Globus pallidus (tissue), 1 donor: ENCODE measurements around the gene ZNF681.
"Not testable (repeated sequence)": the region's sequence is repeated elsewhere in the genome, so short reads cannot be mapped to it uniquely, and the experiment has no call there.

Experiments used
- DNase-seq: peaks from one replicate; pipeline ENCODE4 v3.0.0-alpha.2; 2015; ENCODE audit warnings: low spot score

Gene ZNF681

GRCh38 chr19:23774106-23774505 is 15.4 kb upstream of the ZNF681 start:
- DNase-seq: no peak

DNA sequence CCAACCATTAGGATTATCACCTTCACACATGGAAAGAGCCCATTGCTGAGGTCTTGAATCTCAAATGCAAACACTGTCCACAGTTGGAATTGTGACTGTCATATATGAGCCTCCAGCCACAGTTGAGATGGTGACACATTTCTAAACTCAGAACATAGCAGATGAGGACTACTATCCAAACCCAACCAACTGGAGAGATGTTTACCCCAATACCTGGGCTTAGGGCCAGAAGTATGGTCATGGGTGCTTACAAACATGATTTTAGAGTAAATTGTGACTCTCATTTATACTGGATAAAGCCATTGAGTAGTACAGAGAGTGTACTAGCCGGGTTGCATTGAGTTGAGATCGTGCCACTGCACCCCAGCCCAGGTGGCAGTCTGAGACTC is 14.0 kb upstream of the ZNF681 start:
- DNase-seq: no peak

- no peak for DNase-seq
Observed at GRCh38 chr19:23771761-23772674, 13.3 kb upstream of the ZNF681 start.

DNA sequence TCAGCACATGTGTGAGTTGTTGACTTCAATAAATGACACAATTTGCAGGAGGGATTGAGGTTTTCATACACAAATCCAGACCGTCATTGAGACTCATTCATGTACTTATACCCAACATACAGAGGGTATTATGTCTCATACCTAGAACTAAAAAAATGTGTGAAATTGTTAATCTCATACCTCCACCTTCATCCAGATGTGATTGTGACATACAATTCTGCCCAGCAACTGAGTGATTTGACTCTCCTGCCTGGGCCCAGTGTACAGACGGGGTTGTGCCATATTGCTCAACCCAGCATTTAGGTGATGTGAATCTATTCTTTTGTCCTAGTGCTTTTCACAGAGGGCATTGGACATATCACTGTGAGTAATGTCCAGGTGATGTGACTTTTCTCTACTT is 12.6 kb upstream of the ZNF681 start:
- DNase-seq: no peak

GRCh38 chr19:23770672-23771250 is 12.1 kb upstream of the ZNF681 start:
- no peak for DNase-seq

- DNase-seq: no peak
Observed at GRCh38 chr19:23769691-23770468, 11.2 kb upstream of the ZNF681 start.

GRCh38 chr19:23766951-23767350 is 8.3 kb upstream of the ZNF681 start:
- DNase-seq: no peak

GRCh38 chr19:23764781-23765180 is 6.1 kb upstream of the ZNF681 start:
- no peak for DNase-seq

DNA sequence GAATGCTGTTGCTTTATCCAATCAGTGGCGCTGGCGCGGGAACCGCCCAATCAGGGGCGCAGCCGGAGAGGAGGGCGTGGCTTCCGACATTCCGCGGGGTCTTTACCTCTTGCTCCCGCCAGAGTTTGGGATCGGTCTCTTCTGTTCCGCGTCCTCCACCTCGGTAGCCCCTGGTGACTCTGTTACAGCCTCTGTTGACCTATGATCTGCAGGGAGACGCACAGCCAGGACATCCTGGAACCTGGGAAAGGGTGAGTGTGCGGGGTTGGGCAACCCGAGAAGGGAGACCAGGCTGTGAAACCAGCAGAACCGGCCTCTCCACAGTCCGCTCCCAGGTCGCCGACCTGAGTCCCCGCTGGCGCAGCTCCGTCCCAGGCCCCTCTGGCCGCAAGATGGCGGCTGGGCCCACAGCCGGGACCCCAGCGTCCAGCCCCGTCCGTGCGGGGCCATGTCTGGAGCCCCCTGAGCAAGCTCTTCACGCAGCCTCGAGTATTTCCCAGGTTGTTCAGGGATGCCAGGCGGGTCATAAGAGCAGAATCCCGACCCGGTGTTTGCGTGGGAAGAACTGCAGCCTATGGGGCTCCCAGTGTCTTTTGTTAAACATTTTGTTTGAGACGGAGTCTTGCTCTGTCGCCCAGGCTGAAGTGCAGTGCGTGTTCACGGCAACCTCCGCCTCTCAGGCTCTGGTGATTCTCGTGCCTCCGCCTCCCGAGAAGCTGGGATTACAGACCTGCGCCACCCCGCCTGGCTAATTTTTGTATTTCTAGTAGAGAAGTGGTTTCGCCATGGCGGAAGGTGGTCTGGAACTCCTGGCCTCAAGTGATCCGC is 4.4 kb upstream of the ZNF681 start:
- DNase-seq: peak; percentile 65

DNA sequence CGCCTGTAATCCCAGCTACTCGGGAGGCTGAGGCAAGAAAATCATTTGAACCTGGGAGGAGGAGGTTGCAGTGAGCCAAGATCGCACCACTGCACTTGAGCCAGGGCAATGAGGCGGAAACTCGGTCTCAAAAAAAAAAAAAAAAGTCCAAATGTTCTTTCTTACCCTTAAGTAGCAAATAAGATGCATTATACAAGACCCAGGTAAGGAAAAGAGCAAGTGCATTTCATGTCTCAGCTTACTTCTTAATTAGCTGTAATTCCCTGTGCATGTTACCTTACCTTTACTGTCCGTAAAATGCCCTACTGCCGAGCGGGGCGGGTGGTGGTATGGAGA is 3.8 kb upstream of the ZNF681 start:
- no peak for DNase-seq

GRCh38 chr19:23760326-23760725 is 1.6 kb upstream of the ZNF681 start:
- DNase-seq: not testable (repeated sequence)

- DNase-seq: not testable (repeated sequence)
Observed at GRCh38 chr19:23743633-23744232, 15.0 kb downstream of the ZNF681 start.

GRCh38 chr19:23730729-23731465 is 27.8 kb downstream of the ZNF681 start:
- not testable (repeated sequence) for DNase-seq

DNA sequence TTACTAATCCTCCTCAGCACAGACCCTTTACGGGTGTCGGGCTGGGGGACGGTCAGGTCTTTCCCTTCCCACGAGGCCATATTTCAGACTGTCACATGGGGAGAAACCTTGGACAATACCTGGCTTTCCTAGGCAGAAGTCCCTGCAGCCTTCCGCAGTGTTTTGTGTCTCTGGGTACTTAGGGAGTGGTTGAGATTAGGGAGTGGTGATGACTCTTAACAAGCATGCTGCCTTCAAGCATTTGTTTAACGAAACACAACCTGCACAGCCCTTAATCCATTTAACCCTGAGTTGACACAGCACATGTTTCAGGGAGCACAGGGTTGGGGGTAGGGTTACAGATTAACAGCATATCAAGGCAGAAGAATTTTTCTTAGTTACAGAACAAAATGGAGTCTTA is 34.5 kb downstream of the ZNF681 start:
- DNase-seq: not testable (repeated sequence)

GRCh38 chr19:23718802-23719201 is 39.9 kb downstream of the ZNF681 start:
- DNase-seq: no peak

DNA sequence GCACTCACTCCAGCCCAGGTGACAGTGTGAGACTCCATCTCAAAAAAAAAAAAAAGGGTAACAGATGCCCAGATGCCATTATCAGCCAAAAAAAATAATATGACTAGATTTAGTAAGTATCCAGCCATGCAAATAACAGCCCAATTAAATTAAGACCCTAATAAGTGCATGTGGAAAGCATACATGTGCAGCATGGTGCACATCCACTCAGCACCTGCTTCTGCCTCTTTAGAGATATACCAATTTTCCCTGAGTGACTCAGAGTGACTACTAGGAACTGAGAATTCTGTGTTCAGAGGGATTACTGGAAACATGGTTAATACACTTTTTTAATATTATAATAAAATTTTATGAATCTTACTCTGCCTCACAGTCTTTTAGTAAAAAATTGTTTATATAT is 41.9 kb downstream of the ZNF681 start:
- no peak for DNase-seq

GRCh38 chr19:23709347-23709746 is 49.3 kb downstream of the ZNF681 start:
- DNase-seq: no peak

- no peak for DNase-seq
Observed at GRCh38 chr19:23706657-23707056, 52.0 kb downstream of the ZNF681 start.

GRCh38 chr19:23699521-23699860 is 59.2 kb downstream of the ZNF681 start:
- no peak for DNase-seq

DNA sequence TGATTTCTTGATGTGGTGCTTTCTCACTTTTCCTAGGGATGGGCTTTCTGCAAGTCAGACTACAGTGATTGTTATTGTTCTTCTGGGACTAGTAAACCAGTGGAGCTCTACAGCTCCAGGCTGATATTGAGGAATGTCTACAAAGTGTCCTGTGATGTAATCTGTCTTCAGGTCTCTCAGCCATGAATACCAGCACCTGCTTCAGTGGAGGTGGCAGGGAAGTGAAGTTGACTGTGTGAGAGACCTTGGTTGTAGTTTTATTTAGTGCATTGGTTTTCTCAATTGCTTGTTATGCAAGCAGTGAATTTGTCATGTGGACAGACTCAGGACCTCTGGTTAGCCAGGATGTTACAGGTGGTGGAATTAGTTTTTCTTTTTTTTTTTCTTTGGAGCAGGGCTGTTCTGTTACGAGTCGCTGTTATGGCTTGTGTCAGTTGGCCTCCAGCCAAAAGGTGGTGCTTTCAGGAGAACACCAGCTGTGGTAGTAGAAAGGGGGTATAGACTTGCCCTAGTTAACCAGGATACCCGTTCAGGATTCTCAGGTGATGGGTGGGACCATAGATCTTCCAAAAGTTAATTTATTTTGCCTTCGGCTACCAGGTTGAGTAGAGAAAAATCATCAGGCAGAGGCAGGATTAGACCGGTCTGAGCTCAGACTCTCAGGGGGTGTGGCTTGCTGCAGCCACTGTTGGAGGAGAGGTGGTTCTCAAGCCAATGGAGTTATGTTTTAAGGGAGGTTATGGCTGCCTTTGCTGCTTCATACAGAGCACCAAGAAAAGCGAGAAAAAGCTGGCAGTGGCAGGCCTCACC is 59.8 kb downstream of the ZNF681 start:
- no peak for DNase-seq
